ENCODE data around the gene ABHD8. TPM values are rescaled to one million over a fixed set of nuclear protein-coding genes. Genes with fewer than 3 reads are reported as not detected.
"Not testable (repeated sequence)": the region's sequence is repeated elsewhere in the genome, so short reads cannot be mapped to it uniquely, and the experiment has no call there.

The ABHD8 gene
- total RNA-seq, 2 donors from 2014 or later: 10.4 to 10.5 TPM

DNA sequence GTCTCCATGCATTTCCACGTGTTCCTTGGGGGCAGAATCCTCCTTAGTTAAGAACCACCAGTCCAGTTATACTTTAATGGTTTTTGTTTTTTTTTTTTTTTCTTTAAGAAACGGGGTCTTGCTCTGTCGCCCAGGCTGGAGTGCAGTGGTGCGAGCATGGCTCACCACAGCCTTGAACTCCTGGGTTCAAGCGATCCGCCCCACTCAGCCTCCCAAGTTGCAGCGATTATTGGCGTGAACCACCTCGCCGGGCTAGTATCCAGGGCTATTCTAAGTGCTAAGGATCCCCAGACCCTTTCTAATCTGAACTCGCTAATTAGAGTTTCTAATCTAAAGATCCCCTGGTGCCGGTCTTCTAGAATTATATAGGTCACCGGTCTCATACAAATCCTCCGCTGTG lies 9.6 kb downstream of the ABHD8 start:
- ATAC-seq (no peak), DNase-seq (ENCODE audit: low spot score in 2 of 2) (no peak)
- H3K27ac Mint-ChIP-seq: no peak overlapping the region
- no peaks in the 10 kb centered on the region for H3K9me3 Mint-ChIP-seq
- no peaks in the 10 kb centered on the region for H3K36me3 Mint-ChIP-seq

DNA sequence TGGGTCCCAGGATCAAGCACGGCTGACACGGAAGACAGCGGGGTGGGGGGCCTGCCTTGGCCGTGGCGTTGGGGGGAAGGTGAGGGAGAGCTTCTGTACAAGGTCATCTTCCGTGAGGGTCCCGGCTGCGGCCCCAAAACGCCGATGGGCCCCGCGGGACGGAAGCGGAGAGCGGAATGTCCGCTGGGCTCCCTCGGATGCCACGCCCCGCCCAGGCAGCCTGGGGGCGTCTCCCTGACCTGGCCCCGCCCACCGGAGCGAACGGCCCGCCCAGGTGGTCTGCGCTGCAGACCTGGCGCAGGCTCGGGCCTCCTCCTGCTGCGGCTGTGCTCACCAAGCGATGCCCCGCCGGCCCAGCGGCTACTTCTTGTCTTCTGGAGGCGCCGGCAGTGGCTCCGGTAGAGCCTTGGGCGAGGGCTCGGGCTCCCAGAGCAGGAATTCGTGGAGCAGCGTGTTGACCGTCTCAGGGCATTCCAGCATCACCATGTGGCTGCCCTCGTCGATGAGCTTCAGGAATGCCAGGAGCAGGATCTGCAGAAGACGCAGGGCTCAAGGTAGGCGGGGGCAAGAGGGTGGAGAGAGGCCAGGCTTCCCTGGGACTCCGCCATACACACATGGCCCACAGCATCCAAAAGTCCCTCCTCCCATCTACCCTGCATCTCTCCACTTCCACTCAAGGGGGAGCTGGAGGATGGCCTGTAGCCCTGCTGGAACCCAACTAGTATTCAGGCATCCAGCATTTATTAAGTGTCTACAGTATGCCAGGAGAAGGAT lies 10.7 kb downstream of the ABHD8 start:
- DNase-seq (ENCODE audit: low spot score in 2 of 2) (peak; percentile 83 to 92), ATAC-seq (peak; percentile 93 to 97)
- no peaks in the 10 kb centered on the region for H3K36me3 Mint-ChIP-seq
- peak overlapping the region; percentile 23 to 74 for H3K27ac Mint-ChIP-seq
- H3K9me3 Mint-ChIP-seq: no peaks in the 10 kb centered on the region

DNA sequence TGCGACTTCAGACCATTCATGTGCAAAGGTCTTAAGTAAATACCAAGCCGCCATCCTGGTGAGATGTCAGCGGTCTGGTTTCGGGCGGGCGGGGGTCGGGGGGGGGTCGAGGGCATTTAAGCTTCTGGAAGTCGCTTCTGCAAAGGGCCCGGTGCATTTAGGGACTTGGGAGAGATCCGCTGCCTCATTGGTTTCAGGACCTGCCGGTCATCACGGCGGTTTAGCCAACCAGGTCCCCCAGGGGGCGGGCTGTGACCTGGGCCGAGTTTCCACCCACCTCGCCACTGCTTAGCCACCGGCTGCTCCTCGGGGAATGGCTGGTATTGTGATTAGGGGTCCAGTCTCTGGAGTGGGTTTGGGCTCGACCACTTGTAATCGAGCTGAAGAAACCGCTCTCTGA lies 13.7 kb downstream of the ABHD8 start:
- ATAC-seq (peak in 1 of 2 donors; percentile 41), DNase-seq (ENCODE audit: low spot score in 2 of 2) (peak in 1 of 2 donors; percentile 64)
- no peaks in the 10 kb centered on the region for H3K36me3 Mint-ChIP-seq
- no peaks in the 10 kb centered on the region for H3K9me3 Mint-ChIP-seq
- H3K27ac Mint-ChIP-seq: no peak overlapping the region

DNA sequence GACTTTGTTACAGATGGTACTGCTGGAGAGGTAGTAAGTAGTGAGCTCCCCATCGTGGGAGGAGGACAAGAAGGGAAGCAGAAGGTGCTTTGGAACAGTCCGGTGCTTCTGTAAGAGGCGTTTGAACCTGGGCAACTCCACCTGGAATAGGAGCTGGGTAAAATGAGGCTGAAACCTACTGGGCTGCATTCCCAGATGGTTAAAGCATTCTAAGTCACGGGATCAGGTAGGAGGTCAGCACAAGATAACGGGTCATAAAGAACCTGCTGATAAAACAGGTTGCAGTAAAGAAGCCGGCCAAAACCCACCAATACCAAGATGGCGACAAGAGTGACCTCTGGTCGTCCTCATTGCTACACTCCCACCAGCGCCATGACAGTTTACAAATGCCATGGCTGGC lies 16.5 kb downstream of the ABHD8 start:
- ATAC-seq (no peak), DNase-seq (ENCODE audit: low spot score in 2 of 2) (no peak)
- H3K27ac Mint-ChIP-seq: no peak overlapping the region
- no peaks in the 10 kb centered on the region for H3K9me3 Mint-ChIP-seq
- no peaks in the 10 kb centered on the region for H3K36me3 Mint-ChIP-seq

DNA sequence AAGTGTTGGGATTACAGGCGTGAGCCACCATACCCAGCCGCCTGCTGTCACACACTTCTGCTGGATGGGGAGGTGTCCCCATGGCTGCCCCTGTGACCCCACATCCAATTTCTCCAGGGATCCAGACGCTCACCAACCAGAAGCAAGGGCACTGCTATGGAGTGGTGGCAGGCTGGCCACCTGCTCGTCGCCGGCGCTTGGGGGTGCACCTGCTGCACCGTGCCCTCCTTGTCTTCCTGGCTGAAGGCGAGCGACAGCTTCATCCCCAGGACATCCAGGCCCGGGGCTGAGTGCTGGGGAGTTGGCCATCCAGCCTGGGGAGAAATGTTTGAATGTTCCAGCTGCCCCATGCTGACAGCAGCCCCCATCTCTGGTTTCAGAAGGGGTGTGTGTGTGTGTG lies 17.0 kb downstream of the ABHD8 start:
- no peaks in the 10 kb centered on the region for H3K36me3 Mint-ChIP-seq
- H3K9me3 Mint-ChIP-seq: no peaks in the 10 kb centered on the region
- no peak overlapping the region for H3K27ac Mint-ChIP-seq
- ATAC-seq: no peak
- no peak for DNase-seq (ENCODE audit: low spot score in 2 of 2)

DNA sequence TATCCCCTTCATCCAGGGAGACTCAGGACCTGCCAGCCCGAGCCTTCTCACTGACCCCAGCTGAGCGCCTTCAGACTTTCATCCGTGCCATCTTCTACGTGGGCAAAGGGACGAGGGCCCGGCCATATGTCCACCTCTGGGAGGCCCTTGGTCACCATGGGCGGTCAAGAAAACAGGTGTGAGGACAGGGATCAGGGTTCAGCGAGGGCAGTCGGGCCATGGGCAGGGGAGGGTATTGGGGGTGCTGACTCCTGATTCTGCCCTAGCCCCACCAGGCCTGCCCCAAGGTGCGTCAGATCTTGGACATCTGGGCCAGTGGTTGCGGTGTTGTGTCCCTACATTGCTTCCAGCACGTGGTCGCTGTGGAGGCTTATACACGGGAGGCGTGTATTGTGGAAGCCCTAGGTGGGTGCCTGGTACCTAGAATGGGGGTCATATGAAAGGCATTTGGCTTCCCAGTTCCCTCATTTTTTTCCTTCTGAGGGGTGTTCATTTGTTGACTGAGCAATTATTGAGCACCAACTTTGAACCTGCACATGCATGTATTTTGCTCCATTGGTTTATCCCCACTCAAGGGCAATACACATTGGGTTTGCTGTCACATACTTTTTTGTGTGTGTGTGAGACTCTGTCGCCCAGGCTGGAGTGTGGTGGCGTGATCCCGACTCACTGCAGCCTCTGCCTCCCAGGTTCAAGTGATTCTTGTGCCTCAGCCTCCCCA lies 17.6 kb downstream of the ABHD8 start:
- H3K27ac Mint-ChIP-seq: no peak overlapping the region
- H3K9me3 Mint-ChIP-seq: no peaks in the 10 kb centered on the region
- no peaks in the 10 kb centered on the region for H3K36me3 Mint-ChIP-seq
- ATAC-seq (no peak), DNase-seq (ENCODE audit: low spot score in 2 of 2) (no peak)

DNA sequence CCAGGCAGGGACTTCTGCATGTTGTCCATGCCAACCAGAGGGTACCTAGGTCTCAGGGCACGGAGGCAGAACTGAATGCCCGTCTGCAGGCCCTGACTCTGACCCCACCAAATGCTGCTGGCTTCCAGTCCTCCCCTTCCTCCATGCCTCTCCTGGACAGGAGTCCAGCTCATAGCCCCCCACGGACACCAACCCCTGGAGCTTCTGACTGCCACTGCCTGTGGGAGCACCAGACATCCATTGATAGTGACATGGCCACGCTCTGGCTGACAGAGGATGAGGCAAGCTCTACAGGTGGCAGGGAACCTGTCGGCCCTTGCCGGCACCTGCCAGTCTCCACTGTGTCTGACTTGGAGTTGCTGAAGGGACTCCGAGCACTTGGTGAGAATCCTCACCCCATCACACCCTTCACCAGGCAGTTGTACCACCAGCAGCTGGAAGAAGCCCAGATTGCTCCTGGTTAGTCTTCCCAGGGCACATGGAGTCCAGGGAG lies 19.7 kb downstream of the ABHD8 start:
- DNase-seq (ENCODE audit: low spot score in 2 of 2) (no peak), ATAC-seq (no peak)
- no peaks in the 10 kb centered on the region for H3K36me3 Mint-ChIP-seq
- no peaks in the 10 kb centered on the region for H3K9me3 Mint-ChIP-seq
- H3K27ac Mint-ChIP-seq: no peak overlapping the region

DNA sequence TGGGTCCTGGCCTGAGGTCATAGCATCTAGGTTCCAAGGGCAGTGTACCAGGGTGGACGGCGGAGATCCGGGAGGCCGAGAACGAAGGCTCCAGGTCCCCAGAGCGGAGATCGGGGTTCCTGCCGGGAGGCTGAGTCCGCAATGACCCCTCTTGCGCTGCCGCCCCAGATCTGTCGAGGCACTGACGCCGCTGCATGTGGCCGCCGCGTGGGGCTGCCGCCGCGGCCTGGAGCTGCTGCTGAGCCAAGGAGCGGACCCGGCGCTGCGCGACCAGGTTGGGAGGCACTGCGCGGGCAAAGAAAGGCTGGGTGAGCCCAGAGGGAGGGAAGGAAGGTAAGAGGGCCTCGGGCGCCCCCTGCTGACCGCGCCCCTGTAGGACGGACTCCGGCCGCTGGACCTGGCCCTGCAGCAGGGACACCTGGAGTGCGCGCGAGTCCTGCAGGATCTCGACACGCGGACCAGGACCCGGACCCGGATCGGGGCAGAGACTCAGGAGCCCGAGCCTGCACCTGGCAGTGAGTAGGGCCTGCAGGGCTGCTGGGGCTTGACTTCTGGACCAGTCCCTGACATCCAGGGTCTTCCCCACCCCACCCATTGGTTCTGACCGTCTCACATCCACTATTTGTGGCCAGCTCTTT lies 20.6 kb downstream of the ABHD8 start:
- H3K36me3 Mint-ChIP-seq: no peaks in the 10 kb centered on the region
- H3K9me3 Mint-ChIP-seq: no peaks in the 10 kb centered on the region
- ATAC-seq (peak; percentile 93), DNase-seq (ENCODE audit: low spot score in 2 of 2) (peak; percentile 84 to 88)
- H3K27ac Mint-ChIP-seq: peak overlapping the region; percentile 55 to 57

DNA sequence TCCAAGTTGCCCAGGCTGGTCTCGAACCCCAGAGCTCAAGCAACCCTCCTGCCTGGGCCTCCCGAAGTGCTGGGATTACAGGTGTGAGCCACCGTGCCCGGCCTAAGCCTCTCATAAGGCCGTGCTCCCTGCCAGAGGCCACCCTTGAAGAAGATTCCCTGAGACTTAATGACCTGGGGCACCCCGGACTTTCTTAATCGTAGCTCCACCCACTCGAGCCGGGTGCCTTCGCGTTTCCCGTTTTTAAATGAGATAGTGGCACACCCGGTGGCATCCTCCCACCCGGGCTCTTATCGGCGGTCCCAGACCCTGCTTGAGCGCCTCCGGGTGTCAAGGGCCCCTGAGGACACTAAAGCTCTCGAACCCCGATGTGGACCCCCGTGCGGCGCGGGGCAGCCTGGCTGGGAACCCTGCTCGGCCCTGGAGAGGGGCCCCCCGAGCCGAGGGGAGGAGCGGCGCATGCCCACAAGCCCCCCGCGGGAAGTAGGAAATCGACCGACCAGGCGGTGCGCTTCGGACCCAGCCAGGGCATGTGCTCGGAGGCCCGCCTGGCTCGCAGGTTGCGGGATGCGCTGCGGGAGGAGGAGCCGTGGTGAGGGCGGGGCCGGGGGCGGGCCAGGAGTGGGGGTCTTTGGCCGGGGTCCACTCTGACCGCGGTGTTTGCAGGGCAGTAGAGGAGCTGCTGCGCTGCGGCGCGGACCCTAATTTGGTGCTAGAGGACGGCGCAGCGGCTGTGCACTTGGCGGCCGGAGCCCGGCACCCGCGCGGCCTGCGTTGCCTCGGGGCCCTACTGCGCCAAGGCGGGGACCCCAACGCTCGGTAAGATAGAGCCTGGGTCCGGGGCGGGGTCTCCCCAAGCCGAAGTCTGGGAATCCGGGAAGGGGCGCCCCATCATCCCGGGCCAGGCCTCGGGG lies 21.6 kb downstream of the ABHD8 start, which contains the start of gene ANKLE1:
Gene ANKLE1 (plus strand): TSS at position 511 of the 914 bp plus-strand sequence. CDS start 20 bp downstream, at position 531.
- peak; percentile 30 to 48 for ATAC-seq
- peak in 1 of 2 donors; percentile 56 for DNase-seq (ENCODE audit: low spot score in 2 of 2)
- Mint-ChIP-seq H3K9me3 (no peaks in the 10 kb centered on the region), H3K36me3 (no peaks in the 10 kb centered on the region), H3K27ac (peak within 1 kb of the TSS; percentile 57 to 68)

DNA sequence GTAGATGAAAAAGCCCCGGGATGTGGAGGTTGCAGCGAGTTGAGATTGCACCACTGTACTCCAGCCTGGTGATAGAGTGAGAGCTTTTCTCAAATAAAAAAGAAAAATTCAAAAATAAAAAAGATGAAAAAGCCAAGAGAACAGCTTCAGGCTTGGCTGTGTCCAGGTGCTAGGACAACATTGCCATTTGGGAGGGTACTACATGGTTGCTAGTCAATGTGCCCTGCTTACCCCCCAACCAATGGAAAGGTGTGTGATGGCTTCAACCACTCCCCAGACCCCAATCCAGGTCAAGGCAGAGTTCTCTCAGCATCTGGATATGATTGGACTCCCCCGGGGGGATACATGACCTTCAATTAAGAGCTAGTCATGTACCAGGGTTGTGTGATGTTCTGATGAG lies 23.8 kb downstream of the ABHD8 start:
- no peak for ATAC-seq
- Mint-ChIP-seq H3K27ac (no peak overlapping the region), H3K9me3 (no peaks in the 10 kb centered on the region), H3K36me3 (no peaks in the 10 kb centered on the region)
- DNase-seq (ENCODE audit: low spot score in 2 of 2): no peak

DNA sequence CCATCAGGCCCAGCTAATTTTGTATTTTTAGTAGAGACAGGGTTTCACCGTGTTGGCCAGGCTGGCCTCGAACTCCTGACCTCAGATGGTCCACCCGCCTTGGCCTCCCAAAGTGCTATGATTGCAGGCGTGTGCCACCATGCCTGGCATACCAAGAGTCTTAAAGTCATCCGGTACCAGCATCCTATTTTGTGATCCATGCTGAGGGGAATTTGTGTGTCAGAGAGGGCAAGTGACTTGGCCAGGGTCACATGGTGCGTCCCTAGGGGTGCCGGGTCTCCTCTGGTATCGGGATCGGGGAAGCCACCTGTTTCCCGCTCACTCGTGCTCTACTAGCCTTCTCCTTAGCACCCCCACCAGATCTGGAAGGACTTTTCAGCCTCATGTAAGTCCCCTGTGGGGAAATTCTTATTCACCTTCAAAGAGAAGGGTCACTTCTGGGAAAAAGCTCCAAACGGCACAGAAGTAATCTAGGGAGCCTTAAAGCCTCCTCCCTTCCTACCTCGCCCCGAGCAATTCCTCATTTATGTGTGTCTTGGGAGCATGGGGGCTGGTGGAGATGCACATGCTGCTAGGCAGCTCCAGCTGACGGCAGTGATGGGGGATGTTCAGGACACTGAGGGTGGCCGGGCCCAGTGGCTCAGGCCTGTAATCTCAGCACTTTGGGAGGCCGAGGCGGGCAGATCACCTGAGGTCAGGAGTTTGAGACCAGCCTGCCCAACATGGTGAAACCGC lies 27.6 kb downstream of the ABHD8 start:
- Mint-ChIP-seq H3K27ac (peak overlapping the region; percentile 15 to 60), H3K36me3 (no peaks in the 10 kb centered on the region), H3K9me3 (no peaks in the 10 kb centered on the region)
- ATAC-seq: no peak
- no peak for DNase-seq (ENCODE audit: low spot score in 2 of 2)

DNA sequence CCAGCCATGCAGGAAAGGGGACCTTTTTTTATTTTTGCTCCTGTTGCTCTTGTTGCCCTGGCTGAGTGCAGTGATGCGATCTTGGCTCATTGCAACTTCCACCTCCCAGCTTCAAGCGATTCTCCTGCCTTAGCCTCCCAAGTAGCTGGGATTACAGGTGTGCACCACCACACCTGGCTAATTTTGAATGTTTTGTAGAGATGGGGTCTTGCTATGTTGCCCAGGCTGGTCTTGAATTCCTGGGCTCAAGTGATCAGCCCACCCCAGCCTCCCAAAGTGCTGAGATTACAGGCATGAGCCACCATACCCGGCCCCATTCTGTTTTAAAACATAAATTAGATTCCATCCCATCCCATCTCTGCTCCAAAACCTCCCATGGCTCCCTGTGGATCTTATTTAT lies 28.3 kb downstream of the ABHD8 start:
- H3K27ac Mint-ChIP-seq: peak overlapping the region in 1 of 2 donors; percentile 79
- ATAC-seq; DNase-seq (ENCODE audit: low spot score in 2 of 2); H3K36me3 Mint-ChIP-seq; H3K9me3 Mint-ChIP-seq: not testable (repeated sequence)

DNA sequence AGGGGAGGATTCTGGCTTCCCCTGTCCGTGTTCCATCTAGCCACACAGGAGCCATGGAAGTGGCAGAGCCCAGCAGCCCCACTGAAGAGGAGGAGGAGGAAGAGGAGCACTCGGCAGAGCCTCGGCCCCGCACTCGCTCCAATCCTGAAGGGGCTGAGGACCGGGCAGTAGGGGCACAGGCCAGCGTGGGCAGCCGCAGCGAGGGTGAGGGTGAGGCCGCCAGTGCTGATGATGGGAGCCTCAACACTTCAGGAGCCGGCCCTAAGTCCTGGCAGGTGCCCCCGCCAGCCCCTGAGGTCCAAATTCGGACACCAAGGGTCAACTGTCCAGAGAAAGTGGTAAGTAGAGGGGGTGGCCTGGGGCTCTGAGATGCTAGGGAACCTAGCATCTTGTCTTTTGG lies 34.5 kb downstream of the ABHD8 start:
- Mint-ChIP-seq H3K36me3 (peaks cover 5 to 8% of the 10 kb centered on the region in 2 donors), H3K27ac (peak overlapping the region; percentile 36 to 90), H3K9me3 (no peaks in the 10 kb centered on the region)
- ATAC-seq: no peak
- no peak for DNase-seq (ENCODE audit: low spot score in 2 of 2)

DNA sequence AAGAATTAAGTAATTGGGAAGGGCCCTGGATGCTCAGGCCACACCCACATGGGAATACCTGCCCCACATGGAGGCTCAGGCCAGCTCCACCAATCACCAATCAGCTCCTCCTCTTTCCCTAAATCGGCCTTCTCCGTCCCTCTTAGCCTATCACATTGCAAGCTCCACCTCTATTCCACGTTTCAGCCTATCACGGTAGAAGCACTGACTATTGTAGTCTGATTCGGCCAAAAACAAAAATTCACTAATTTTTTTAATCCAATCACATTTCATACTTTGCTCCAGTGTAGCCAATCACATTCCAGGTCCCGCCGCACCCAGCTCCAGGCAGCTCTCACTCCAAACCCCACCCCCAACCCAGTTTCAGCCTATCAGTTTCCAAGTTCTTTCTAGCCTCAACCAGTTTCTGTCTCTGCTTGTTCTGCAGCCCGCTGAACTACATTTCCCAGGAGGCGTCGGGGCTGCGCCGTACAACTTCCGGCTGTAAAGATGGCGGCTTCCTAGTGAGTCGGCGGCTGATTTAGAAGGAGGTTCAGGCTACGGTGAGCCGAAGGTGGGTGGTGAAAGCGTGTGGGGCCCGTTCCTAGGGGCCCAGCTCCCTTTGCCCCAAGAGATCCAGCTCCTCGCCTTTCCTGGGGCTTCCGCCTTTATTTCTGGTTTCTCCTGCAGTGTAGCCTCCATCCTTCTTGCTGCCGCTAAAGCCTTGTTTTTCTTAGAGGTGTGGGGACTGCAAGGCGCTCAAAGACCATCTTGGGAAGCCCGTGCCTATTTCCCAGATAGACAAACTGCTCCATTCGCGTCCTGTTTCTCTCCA lies 36.0 kb downstream of the ABHD8 start, which contains the start of gene BABAM1:
Gene BABAM1 (plus strand): TSS at position 469 of the 814 bp plus-strand sequence. CDS start 1,364 bp downstream, outside the sequence.
- ATAC-seq (peak; percentile 94 to 95), DNase-seq (ENCODE audit: low spot score in 2 of 2) (peak; percentile 92 to 96)
- peak within 1 kb of the TSS; percentile 63 to 90 for H3K27ac Mint-ChIP-seq
- peaks cover 5 to 8% of the 10 kb centered on the region in 2 donors for H3K36me3 Mint-ChIP-seq
- H3K9me3 Mint-ChIP-seq: no peaks in the 10 kb centered on the region

DNA sequence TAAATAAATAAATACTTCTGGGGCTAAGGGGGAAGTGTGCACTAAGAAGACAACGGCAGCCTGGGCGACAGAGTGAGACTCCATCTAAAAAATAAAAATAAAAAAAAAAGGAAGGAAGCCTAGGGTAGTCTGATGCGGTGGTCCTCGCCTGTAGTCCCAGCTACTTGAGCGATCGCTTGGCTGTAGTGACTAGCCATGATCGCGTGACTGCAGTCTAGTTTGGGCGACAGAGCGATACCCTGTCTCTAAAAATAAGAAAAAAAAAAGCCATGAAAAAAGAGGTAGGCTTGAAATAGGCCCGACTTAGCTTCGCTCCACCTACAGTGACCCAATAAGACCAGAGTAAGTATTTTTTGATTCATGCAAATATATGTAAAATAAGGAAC lies 36.6 kb downstream of the ABHD8 start:
- H3K36me3 Mint-ChIP-seq: peaks cover 5 to 8% of the 10 kb centered on the region in 2 donors
- DNase-seq (ENCODE audit: low spot score in 2 of 2): no peak
- ATAC-seq: no peak
- H3K27ac Mint-ChIP-seq: peak overlapping the region; percentile 63 to 90
- no peaks in the 10 kb centered on the region for H3K9me3 Mint-ChIP-seq

Measured in activated naive CD4-positive, alpha-beta T cell treated with anti-CD3 and anti-CD28 coated beads, Interleukin-2, amount 50 U/mL, for 72 hours (primary cell).